ENCODE results near the gene PRKAR2B.

PRKAR2B gene

DNA sequence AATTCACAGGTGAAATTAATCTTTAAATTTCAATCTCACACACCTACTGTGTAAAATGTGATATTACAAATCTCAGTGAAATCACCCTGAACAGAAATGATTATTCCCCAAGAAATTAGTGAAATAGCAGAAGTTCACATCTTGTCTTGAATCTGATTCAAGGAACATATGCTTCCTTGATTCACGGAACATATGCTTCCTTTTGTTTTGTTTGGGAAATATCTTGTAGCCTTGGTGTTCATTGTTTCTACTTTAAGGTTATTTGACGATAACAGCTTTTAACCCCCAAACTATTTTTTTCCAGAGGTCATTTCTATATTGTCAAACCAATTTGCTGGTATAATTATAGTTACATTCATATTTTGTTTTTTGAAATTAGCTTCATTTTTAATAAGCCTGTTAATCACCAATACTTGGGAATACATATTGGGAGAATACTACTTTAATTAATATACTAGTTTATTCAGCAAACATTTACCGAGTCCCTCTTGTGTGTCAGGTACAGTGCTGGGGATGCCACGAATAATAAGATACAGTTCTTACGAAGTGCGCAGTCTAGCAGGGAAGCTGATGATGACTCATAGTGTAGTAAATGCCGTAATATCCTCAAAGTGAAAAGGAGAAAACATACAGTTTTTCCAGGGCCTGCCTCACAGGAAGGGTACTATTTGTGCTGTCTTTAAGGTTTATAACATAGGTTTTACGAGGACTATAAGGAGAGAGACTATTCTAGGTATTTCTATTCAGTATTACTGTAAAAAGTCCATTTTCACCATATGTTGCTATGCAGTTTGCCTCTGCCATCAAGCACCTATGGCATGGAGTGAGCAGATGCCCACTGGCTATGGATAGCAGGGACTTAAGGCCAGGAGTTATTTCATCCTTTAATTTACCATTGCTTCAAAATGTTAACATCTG, 32.5 kb downstream of the PRKAR2B start:
- H3K4me3 ChIP-seq (ENCODE audit: low read depth, low read length): no peak overlapping the region
- no peak for DNase-seq (ENCODE audit: low read depth)
- TF ChIP-seq, protein P1, sequence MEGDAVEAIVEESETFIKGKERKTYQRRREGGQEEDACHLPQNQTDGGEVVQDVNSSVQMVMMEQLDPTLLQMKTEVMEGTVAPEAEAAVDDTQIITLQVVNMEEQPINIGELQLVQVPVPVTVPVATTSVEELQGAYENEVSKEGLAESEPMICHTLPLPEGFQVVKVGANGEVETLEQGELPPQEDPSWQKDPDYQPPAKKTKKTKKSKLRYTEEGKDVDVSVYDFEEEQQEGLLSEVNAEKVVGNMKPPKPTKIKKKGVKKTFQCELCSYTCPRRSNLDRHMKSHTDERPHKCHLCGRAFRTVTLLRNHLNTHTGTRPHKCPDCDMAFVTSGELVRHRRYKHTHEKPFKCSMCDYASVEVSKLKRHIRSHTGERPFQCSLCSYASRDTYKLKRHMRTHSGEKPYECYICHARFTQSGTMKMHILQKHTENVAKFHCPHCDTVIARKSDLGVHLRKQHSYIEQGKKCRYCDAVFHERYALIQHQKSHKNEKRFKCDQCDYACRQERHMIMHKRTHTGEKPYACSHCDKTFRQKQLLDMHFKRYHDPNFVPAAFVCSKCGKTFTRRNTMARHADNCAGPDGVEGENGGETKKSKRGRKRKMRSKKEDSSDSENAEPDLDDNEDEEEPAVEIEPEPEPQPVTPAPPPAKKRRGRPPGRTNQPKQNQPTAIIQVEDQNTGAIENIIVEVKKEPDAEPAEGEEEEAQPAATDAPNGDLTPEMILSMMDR (IDR thresholded peaks at IDR 0.05; ENCODE audit: control insufficient read depth, extremely low read depth, insufficient read depth): no peak

- TF ChIP-seq, protein P1 (IDR thresholded peaks at IDR 0.05; ENCODE audit: control insufficient read depth, extremely low read depth, insufficient read depth): no peak
- no peak for DNase-seq (ENCODE audit: low read depth)
- no peak overlapping the region for H3K4me3 ChIP-seq (ENCODE audit: low read depth, low read length)
These were observed 33.4 kb downstream of the PRKAR2B start for GRCh38 chr7:107077699-107078516.

- TF ChIP-seq, protein P1 (IDR thresholded peaks at IDR 0.05; ENCODE audit: control insufficient read depth, extremely low read depth, insufficient read depth): no peak
- no peak for DNase-seq (ENCODE audit: low read depth)
- H3K4me3 ChIP-seq (ENCODE audit: low read depth, low read length): no peak overlapping the region
These were observed 34.0 kb downstream of the PRKAR2B start for GRCh38 chr7:107078517-107078966.

GRCh38 chr7:107079212-107079940, 34.9 kb downstream of the PRKAR2B start:
- DNase-seq (ENCODE audit: low read depth): no peak
- TF ChIP-seq, protein P1 (IDR thresholded peaks at IDR 0.05; ENCODE audit: control insufficient read depth, extremely low read depth, insufficient read depth): no peak
- no peak overlapping the region for H3K4me3 ChIP-seq (ENCODE audit: low read depth, low read length)

DNA sequence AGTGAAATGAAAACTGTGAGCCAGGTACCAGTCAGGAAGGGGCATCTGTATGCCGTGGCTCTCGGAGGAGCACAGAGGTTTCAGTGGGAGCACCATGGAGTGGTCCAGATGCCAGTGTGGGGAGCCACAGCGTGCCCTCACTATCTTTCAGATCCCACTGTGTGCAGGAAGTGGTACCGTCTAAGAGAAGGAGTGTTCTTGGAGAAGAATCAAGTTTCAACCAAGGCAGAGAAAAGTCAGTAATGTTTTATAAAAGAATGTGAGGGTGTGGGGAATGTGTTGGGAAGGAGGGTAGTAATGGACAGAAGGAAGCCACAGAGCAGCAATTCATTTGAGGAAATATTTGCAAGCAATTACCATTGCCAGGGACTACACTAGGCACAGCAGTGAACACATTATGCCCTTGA, 35.6 kb downstream of the PRKAR2B start:
- TF ChIP-seq, protein P1 (IDR thresholded peaks at IDR 0.05; ENCODE audit: control insufficient read depth, extremely low read depth, insufficient read depth): no peak
- DNase-seq (ENCODE audit: low read depth): no peak
- no peak overlapping the region for H3K4me3 ChIP-seq (ENCODE audit: low read depth, low read length)

GRCh38 chr7:107080533-107080932, 36.0 kb downstream of the PRKAR2B start:
- TF ChIP-seq, protein P1 (IDR thresholded peaks at IDR 0.05; ENCODE audit: control insufficient read depth, extremely low read depth, insufficient read depth): no peak
- DNase-seq (ENCODE audit: low read depth): no peak
- H3K4me3 ChIP-seq (ENCODE audit: low read depth, low read length): no peak overlapping the region

Data from LNCaP clone FGC (cell line).